Activated CD8-positive, alpha-beta memory T cell treated with anti-CD3 and anti-CD28 coated beads, Interleukin-2, amount 50 U/mL, for 1 hour (primary cell): ENCODE data around the gene IBSP.

Experiments used
- DNase-seq: peaks from one replicate; pipeline ENCODE4 v3.0.0-alpha.2; 2020; ENCODE audit errors: extremely low read depth

The IBSP gene

GRCh38 chr4:87799301-87800113 is at the start of gene IBSP:
IBSP (plus strand) TSS chr4:87799554; CDS start chr4:87802362, 2,808 bp downstream.
- no peak for DNase-seq

DNA sequence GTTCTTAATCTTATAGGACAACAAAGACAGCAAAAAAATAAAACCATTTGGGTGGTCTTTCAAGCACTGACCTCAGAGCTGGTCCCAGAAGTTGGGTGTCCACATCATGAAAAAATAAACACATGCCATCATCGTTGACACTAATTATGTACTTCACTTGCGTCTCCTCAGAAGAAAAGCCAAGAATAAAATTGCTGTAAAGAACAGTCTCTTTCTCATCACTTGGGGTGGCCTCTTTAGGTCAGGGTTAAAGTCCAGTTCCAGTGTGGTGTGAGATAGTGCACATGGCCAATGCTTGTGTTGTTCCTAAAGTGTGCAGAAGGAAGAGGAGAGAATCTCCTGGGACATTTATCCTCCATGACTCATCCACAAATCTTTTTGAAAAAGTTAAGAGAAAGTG is 49.5 kb upstream of the IBSP start:
- no peak for DNase-seq

DNA sequence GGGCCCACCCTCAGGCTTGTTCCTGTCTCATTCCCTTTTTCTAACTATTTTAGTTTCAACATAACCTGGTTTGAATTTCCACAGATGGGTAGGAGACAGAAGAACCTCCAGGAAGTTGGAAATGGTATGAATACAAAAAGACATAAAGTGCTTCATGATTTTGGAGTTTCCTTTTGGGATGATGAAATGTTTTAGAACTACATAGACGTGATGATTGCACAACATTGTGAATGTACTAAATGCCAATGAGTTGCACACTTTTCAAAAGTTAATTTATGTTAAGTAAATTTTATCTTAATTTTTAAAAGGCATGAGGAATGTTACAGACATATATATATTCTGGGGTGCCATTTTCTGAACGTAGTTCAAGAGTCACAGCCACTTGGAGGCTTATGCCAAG is 41.1 kb upstream of the IBSP start:
- no peak for DNase-seq

DNA sequence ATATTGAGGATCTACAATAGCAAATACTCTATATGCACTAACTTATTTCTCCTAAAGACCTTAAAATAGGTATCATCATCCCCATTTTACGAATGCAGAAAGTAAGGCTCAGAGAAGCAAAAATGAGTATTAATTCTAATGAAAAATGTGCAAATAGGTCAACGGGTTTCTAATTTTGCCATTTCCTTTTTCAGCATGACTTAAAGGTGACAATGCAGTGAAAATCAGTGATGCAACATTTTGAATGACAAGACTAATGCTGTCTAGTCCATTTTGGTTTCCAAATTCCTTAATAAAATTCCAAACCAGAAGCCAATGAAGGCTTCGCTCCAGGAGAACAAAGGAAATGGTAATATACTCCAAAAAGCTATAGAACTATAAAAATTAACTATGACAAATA is 37.0 kb upstream of the IBSP start:
- no peak for DNase-seq

DNA sequence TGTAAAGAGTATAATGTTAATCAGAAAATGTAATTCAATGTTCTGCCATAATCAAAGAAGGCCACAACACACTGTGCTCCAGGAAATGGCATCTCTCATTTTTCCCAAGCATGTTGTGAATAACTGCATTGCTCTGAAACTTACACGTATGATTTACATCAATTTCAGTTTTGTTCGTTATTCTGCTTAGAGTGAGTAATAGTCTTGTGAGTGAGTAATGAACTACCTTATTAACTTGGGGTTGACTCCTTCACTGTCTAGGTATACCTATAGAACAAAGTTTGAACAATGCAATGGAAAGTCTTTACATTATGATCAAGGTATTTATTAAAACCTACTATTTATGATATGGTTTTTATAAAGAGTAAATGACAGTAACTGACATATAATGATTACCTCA is 17.8 kb upstream of the IBSP start:
- DNase-seq, result no peak

GRCh38 chr4:87783781-87784180 is 15.6 kb upstream of the IBSP start:
- no peak for DNase-seq

GRCh38 chr4:87785731-87786509 is 13.4 kb upstream of the IBSP start:
- DNase-seq, result no peak

GRCh38 chr4:87802858-87803257 is 3.5 kb downstream of the IBSP start:
- DNase-seq, result no peak

DNA sequence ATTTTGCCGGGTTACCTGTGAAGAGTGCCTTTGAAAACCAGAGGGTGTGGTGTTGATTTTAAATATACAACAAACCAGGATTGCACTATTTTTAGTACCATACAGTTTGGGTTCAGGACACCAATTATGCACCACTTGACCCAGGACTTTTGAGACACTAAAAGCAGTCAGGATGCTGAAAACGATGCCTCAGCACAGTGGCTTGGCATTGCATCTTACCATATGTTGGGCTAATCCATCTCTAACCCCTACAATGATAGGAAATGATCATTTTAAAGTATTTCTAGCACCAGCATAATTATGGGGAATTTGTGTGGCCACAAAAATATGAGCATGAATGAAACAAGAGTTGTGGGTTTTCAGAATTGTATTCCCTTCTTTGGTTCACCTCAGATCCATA is 4.1 kb downstream of the IBSP start:
- DNase-seq, result no peak

- no peak for DNase-seq
Observed at GRCh38 chr4:87804871-87805270, 5.5 kb downstream of the IBSP start.

DNA sequence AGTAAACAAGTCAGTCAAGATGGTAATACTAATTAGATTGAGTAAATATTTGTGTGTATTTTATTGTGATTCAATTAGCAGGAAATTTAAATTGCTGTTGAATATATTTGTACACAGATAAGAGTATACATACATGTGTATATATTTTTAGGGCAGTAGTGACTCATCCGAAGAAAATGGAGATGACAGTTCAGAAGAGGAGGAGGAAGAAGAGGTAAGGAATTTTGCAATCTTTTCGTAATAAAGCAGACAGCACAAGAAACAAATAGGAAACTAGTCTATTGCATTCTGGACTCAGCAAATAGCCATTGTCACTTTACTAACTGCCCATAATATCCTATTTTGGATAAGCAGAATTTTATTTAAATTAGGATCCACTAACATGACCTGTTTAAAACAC is 6.6 kb downstream of the IBSP start:
- DNase-seq, result no peak

- no peak for DNase-seq
Observed at GRCh38 chr4:87806520-87806919, 7.2 kb downstream of the IBSP start.

DNA sequence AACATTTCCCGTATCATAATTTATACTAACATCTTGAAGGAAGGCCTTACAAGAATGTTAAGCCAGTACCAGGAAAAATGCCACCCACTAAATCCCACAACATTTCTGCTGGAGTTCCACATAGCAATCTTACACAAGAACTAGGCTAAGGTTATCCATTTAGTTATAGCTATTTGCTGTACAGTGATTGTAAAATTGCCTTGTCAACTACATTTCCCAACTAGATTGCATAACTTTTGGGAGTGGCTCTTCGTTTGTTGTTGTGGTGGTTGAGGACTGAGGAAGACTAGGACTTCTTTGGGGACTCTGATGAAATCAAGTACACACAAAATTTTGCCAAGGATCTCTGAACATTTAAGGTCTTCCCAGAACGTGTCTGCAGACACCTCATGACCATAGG is 8.0 kb downstream of the IBSP start:
- DNase-seq, result no peak

DNA sequence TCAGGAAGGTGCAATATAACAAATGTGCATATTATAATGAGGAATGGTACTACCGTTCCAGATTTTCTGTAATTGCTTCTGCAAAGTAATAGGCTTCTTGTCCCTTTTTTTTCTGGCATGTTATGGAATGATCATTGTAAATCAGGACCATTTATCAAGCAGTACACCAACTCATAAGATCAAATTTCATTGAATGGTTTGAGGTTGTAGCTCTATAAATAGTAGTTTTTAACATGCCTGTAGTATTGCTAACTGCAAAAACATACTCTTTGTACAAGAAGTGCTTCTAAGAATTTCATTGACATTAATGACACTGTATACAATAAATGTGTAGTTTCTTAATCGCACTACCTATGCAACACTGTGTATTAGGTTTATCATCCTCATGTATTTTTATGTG is 12.6 kb downstream of the IBSP start:
- no peak for DNase-seq

- DNase-seq, result no peak
Observed at GRCh38 chr4:87819281-87819919, 20.0 kb downstream of the IBSP start.

DNA sequence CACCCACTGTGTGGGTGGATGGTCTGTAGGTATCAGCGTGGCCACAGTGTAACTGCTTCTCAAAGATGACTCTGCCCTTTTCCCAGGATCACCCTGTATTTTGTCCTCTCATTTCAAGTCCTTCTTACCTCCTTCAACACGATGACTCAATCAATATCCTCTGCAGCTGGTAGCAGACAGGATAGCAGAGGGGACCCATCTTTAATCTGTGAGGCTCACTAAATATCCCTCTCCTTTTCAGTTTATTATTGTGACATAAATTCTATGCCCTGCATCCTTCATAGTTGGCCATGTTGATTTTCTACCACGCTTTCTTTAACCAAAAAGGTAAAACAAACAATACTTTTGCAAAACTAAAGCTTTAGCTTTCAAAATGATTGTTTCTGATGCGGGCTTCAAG is 23.8 kb downstream of the IBSP start:
- DNase-seq, result no peak

GRCh38 chr4:87823724-87824123 is 24.4 kb downstream of the IBSP start:
- no peak for DNase-seq

DNA sequence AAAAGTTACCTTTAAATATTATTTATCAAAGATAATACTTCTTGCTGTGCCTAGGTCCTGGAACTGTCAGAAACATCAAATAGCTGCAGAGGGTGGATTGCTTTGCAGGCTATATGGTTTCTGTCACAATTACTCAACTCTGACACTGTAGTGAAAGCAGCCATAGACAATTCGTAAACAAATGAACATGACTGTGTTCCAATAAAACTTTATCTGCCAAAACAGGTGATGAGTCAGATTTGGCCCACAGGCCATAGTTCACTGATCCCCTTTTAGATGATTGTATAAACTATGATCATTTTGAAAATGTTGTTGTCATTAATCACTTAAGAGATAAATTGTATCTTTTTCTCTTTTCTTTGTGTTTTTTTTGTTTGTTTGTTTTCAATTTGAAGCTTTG is 25.0 kb downstream of the IBSP start:
- DNase-seq, result no peak

DNA sequence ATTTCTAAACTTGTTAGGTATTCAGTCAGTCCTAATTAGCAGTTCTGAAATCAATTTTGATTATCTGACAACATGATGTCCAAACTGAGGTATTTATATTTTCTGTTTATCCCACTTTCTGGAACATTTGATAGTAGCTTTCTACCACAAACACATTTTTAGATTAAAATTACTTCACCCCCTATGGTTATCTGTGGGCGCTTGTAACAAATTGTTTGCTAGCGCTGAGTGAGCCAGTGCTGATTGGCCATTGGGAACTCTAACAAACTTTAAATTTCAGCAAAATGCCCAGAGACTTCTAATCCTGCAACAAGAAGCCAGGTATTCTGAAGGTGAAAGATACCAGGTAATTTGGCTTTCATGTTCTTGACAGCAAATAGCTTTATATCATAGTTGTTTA is 33.3 kb downstream of the IBSP start, which contains the start of gene MEPE:
MEPE (plus strand) TSS at position 301 of the 400 bp plus-strand sequence. CDS start 1,746 bp downstream, outside the sequence.
- DNase-seq, result no peak

DNA sequence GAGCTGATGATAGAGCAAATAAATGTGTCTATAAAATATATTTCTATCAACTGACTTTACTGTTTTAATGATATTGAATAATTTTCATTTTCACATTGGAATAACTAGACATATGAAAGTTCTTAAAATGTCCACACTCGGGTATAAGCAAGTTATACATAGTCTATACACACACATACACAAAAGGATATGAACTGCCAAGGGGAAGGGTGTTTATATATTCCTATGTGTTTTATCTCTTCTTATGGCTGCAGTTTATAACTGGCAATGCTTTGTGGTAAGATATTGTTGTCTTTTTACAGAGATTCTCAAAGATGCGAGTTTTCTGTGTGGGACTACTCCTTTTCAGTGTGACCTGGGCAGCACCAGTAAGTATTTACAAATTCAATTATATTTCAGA is 35.0 kb downstream of the IBSP start:
- no peak for DNase-seq

DNA sequence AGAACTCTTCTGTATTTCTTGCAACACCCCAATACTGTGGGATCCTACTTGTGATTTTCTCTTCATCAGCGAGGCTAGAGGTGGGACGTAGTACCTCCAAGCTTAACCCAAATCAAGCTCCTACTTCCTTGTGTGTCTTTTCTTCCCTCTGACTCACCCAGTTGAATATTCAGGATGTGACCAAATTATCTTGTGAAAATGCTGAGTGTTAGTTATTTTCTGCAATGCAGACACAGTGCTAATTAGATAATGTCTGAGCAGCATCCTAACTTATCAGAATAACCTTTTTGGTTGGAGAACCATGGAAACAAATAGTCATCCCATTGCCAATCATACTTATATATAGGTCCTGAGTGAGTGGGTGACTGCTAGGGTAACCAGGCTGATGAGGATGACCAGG is 35.8 kb downstream of the IBSP start:
- DNase-seq, result no peak

DNA sequence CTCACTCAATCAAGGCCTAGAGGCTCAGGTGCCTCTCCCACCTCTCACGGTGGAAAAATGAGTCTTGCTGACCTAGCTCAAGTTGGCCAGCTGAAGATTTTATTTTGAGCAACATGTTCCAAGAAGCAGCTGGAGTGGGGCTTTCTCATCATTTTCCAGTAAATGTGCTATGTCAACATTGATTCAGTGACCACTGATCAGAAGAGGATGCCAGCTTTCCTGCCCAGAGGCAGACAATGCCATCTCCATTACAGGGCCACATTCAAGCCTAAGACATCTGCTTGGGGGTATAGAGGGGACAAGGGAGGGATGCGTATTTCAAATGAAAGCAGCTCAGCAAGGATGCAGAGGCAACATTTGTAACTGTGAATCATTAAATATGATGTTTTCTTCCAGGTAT is 36.4 kb downstream of the IBSP start:
- DNase-seq, result no peak

GRCh38 chr4:87838205-87838604 is 38.9 kb downstream of the IBSP start:
- no peak for DNase-seq
